Measurements from ENCODE around the gene KLHL6.
"Not testable (repeated sequence)": the region's sequence is repeated elsewhere in the genome, so short reads cannot be mapped to it uniquely, and the experiment has no call there.

The KLHL6 gene, protein sequence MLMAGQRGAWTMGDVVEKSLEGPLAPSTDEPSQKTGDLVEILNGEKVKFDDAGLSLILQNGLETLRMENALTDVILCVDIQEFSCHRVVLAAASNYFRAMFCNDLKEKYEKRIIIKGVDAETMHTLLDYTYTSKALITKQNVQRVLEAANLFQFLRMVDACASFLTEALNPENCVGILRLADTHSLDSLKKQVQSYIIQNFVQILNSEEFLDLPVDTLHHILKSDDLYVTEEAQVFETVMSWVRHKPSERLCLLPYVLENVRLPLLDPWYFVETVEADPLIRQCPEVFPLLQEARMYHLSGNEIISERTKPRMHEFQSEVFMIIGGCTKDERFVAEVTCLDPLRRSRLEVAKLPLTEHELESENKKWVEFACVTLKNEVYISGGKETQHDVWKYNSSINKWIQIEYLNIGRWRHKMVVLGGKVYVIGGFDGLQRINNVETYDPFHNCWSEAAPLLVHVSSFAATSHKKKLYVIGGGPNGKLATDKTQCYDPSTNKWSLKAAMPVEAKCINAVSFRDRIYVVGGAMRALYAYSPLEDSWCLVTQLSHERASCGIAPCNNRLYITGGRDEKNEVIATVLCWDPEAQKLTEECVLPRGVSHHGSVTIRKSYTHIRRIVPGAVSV

DNA sequence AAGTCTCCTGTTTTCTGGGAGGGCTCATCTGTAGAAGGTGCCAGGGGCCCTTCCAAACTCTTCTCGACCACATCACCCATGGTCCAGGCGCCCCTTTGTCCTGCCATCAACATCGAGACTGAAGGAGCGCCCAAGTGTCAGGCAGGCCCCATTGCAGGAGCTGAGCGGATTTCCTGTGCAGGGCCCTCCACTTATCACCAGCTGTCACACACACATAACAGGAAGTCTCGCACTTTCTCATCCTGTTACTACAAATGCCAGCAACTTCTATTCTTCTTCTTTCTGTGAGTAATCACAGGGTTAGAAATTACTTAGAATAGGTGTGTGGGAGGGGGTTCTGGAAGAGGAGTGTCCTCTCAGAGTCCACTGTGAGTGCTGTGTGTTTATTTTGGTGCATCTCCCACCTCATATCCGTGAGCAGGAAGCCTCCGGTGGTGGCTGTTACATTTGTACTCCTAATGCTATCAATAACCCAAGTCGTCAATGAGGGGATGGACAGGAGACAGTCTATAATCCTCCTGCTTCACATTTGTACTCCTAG is at the start of gene KLHL6:
KLHL6 (minus strand) TSS at position 166 of the 541 bp plus-strand sequence; CDS start at position 113, 53 bp downstream.
- DNase-seq (ENCODE audit: low spot score), result no peak

DNA sequence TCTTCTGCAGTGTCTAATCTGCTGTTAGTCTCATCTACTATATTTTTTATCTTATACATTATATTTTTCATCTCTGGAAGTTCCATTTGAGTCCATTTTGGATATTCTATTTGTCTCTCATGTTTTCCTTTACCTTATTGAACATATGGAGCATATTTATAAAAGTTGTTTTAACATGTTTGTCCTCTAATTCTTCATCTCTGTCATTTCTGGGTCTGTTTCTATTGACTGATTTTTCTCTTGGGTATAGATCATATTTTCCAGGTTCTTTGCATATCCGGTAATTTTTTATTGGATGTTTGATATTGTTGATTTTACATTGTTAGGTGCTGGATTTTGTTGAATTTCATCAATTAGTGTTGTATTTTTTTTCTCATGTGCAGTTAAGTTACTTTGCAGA is 42.5 kb upstream of the KLHL6 start:
- no peak for DNase-seq (ENCODE audit: low spot score)

DNA sequence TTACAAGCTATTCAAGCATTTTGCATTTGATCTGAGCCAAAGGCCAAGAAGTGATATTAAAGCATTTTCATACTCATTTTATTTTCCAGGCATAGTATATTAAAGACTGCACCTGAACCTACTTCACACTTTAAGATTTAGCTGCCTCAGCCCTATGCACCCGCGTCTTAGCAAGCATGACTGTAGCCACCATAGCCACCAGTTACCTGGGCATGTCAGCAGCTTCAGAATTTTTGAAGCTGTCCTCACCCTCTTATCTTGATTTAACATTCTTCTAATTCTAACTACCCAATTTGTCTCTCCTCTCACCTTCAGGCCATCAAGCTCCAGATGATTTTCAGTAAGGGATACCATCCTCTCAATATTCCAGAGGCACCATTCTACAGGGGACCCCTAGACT is 39.1 kb upstream of the KLHL6 start:
- no peak for DNase-seq (ENCODE audit: low spot score)

DNA sequence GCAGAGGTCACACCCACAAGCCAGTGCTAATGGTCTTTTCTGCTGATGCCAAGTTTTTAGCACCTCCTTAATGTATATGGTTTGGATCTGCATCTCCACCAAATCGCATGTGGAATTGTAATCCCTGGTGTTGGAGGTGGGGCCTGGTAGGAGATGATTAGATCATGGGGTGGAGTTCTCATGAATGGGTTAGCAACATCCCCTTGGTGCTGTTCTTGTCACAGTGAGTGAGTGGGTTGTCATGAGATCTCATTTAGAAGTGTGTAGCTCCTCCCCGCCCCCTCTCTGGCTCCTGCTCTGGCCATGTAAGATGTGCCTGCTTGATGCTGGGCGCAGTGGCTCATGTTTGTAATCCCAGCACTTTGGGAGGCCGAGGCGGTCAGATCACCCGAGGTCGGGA is 37.3 kb upstream of the KLHL6 start:
- no peak for DNase-seq (ENCODE audit: low spot score)

DNA sequence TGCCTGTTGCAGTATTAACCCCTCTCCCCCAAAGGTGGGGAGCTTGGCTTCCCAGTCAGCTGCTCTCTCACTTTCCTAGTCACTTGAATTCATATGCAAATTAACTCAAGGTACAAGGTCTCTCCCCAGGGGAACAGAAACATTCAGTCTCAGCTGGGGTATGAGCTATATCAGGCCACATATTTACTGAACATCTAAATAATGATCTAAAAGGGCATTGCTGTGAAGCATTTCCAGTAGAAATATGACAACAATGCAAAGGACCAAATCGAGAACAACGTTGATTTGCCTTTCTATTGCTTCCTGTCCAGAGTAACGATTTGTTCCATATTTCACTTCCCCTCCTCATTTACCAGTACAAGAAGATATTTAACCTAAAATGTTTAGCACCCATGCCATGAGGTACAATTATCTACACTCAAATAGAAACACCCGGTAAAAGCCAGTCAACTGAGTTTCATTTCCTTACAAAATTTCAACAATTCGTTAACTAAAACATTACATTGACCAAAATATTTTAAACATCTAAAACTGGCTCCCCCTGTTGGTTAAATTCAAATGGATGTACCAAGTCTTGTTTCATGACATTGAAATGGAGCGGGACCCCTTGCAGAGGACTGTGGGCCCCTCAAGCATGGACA is 36.5 kb upstream of the KLHL6 start:
- DNase-seq (ENCODE audit: low spot score), result no peak

DNA sequence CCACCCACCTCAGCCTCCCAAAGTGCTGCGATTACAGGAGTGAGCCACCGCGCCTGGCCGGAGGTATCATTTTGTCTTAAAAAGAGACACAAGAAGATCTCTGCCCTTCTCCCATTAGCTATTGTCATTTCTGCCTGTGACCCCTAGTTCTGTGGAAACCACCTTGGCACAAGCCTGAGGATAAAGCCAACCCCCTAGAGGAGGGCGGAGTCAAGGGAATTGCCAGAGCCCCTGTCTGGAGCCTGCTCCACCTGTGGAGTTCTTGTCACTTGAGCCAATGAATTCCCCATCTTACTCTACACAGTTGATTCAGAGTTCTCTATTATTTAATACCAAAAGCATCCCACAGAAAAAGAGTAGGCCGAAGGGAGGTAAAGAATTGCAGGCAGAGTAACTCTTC is 34.9 kb upstream of the KLHL6 start:
- DNase-seq (ENCODE audit: low spot score), result no peak

DNA sequence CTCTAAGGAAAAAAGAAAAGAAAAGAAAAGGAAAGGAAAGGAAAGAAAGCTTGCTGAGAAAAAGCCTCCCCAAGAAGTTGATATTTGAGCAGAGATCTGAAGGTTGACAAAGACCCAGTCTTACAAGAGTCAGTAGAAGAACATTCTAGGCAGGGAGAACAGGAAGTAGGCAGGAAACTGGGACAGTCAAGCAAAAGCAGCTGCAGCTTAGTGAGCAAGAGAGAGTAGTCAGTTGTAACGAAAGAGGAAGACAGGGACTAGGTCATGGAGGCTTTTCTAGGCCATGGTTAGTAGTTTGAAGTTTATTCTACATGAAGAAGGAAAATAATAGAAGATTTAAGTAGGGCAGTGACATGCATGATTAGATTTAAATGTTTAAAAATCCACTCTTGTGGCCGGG is 31.8 kb upstream of the KLHL6 start:
- DNase-seq (ENCODE audit: low spot score), result no peak

DNA sequence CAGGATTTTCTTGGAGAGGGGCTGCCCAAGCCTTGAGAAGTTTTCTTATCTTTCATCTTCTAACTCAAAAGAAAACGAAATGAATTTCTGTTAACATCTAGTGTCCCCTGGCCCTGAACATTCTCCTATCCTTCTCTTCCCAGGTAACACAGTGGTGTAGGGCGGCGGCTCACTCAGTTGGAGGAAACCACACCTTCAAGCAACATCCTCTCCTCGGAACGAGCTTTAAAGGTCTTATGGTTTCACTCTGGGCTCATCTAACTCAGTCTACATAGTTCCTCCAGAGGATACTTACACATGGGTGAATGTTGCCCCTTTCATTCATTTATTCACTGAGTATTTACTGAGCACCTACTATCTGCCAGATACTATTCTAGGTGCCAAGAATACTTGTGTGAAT is 31.0 kb upstream of the KLHL6 start:
- no peak for DNase-seq (ENCODE audit: low spot score)

DNA sequence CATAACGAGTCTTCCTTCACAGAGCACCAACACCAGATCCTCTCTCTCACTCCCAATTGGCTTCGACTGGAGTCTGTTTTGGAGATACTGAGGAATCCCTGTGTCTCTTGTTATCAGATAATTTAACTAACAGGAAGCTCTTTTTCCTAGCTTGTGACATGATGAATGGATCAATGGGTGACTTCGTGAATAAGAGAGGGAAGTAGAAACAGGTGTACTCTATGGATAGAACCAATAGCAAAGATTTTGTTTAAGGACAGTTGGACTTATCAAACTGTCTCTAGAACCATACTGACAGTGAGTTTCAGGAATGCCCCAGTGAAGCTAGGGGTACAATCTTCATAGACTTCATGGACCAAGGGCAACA is 29.4 kb upstream of the KLHL6 start:
- DNase-seq (ENCODE audit: low spot score), result no peak

DNA sequence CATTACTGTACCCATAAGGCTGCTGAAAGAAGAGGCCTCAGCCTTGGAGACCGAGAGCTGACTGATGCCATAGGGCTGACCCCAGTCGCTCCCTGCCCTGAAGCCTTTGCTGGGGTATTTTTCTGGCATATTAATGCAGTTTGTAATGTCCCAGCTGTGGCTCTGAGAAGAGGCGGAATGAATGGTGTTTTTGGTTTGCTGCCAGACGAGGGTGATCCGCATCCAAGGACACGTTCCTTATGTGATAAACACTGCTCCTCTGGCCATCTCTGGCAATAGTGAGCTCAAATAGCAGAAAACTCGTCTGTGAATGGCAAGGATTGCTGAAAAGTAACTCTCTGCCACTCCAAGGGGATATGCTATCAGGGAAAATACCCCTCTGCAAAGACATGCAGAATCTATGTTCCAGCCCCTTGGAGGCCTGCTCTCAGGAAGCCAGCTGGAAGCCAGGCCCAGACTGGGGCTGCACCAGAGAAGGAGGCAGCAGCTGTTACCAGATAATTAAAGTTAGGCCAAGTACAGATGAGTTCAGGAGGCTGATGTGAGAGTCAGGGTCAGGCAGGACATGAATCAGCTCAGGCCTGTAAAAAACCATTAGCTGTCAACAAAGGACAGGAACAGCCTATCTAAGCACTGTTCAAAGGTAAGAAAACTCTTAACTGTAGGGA is 28.9 kb upstream of the KLHL6 start:
- peak; percentile 62 for DNase-seq (ENCODE audit: low spot score)

DNA sequence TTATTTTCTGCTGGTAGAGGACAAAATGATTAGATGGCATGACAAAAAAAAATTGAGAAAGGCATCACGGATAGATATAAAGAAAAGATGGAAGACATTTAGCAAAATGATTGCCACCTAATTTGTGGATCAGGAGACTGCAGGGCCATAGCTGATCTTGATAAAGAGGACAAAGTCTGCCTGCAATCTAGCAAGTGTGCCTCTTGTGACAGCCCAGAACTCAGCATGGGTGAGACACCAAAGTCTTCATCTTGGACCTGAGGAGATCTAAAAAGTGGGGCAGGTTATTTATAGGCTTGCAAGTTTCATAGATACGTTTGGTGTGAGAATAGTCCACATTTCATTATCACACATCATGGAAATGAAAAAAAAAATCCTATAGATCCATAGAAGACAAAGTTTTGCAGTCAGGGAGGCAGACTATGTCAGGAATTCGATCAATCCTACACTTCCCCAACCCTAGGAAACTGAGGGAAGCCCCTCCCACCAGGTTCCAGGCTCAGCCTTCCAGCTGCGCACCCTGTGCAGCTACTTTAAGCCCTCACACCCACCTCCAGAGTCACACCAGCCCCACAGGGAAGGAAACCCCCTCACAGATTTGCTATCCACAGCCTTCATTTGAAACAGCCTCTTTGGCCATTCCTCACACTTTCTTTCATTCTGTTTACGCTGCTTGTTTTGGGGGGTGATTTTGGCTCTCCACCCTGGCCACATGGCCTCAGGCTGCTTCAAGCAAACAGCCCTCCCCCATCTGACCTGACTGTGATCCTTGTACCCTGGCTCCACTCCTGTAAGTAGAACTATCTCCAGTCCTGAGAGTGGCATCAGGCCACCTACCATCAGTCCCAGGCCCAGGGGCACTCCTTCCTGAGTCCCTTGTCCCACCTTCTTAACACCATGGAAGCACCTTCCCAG is 28.1 kb upstream of the KLHL6 start:
- no peak for DNase-seq (ENCODE audit: low spot score)

DNA sequence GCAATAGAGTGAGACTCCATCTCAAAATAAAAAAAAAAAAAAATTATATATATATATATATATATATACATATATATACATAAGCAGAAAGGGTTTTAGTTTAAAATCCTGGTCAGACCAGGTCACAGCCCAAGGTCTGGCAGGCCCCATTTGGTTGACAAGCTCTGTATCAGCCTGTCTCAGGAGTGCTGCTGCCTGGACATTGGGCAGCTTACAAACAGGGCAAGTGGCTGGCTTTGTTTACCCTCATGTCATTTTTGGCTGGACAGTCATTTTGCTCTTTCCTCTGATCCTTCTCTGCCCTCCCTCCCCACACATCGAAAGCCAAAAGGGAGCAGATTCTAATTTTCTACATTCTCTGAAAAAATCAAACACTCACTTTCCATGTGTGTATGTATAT is 26.7 kb upstream of the KLHL6 start:
- no peak for DNase-seq (ENCODE audit: low spot score)

DNA sequence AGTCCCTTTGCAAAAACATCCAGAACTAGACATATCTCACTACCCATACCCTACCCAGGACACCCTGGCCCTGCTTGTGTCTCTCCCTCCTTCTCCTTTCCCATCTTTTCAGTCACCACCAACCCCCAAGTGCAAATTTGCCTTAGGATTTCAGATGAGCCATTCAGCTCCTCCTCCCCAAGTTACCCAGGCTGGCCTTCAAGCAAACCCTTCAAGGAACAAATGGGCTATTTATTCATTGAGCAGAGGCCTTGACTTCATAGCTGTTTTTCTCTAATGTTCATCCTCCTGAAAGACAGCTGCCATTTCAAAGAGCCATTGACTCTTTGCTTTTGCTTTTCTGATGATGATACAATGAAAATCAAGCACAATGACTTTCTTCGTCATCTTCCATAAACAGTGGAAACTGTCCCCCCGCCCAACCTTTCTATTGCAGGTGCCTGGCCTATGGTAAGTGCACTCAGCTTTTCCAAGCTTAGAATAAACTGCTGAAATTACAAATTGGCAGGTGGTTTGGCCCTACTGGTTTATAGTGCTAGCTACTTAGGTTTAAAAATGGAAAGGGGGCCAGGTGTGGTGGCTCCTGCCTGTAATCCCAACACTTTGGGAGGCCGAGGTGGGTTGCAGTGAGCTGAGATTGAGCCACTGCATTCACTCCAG is 26.1 kb upstream of the KLHL6 start:
- DNase-seq (ENCODE audit: low spot score), result no peak

DNA sequence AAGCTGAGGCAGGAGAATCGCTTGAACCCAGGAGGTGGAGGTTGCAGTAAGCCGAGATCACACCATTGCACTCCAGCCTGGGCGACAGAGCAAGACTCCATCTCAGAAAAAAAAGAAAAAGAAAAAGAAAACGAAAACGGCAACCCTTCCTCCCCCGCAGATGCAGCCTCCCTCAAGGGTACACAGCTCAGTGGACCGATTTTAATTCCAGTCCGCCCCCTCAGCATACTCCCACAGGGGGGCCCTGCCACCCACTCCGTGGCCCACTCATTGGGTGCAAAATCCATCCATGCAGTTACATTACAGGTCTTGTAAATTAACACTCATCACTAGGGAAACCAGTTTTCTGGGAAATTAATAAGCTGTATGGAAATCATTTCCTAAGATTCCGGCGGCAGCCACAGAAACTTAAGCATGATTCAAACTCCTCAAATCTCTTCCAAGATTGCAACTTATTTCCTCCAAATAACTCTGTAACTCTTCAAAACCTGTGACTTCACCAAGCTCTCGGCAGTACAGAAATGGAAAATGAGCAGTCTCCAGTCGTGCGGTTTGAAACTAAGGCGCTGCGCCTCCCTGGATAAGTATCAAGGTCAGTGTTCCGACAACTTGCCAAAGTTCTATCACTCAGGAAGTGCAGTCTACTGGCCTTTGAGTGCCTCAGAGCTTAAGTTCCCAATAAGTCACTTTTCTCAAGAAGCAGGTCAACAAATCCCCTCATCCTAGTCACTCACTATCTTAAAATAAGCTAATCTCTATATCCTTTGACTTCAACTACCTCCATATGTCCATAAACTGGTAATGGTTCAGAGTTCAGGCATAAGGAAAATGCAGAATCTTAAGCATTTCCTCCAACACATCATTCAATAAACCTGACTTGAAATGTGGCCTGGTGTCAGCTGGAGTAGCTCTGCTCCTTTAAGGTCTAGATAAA is 24.7 kb upstream of the KLHL6 start:
- no peak for DNase-seq (ENCODE audit: low spot score)

DNA sequence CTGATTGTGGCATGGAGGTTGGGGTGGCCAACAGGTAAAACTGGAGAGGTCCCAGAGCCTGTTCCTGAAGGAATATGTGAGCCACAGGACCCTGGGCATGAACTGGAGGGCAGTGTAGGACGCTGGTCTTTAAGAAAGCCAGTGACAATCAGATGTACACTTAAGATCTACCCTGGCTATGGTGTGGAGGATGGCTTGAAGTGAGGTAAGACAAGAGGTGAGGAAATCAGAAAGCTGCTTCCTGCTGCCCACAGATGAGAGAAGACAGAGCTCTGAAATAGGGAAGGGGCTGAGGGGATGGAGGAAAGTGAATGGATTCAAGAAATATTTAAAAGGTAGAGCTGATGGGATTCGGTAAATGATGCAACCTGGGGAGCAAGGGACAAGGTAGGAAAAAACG is 22.7 kb upstream of the KLHL6 start:
- no peak for DNase-seq (ENCODE audit: low spot score)

DNA sequence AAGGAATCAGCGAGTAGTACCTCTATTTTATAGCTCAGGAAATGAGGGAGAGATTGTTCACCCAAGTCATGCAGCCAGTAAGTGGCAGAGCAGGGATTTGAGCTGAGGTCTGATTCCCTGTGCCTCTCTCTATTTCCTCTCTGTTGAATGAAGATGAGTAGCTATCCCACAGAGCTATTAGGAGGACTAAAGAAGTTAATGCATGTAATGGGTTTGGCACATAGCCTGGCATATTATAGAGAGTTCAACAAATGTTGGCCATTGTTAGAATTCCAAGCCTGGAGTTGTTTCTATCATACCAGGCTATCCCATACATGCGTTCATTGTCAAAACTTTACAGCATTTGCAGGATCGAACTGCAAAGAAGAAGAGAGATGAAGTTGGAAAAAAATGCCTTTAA is 21.8 kb upstream of the KLHL6 start:
- no peak for DNase-seq (ENCODE audit: low spot score)

DNA sequence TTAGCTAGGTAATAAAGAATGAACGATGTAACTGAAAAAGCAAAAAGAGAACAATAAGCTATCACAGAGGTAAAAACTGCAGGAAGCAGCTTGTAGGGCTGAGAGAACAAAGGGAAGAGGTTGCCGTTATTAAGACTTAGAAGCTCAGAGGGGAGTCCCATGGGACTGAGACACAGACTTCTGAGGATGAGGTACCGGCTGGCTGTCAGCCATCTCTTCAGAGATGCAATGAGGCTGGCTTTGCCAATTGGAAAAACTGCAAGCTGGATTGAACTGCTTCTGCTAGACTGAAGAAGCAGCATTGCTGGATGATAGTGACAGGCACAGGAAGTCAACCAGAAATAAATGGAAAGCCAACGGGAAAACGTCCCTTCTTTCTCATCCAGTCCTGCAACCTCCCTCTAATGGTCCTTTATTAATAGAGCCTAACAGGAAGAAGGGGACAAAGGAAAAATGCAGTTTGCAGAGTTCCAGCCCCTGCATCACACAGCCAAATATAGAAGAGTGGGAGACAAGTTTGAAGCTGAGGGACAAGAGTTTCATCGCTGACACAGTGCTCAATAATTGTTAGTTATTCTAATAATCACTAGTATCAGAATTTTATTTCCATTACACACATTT is 21.1 kb upstream of the KLHL6 start:
- DNase-seq (ENCODE audit: low spot score), result no peak

DNA sequence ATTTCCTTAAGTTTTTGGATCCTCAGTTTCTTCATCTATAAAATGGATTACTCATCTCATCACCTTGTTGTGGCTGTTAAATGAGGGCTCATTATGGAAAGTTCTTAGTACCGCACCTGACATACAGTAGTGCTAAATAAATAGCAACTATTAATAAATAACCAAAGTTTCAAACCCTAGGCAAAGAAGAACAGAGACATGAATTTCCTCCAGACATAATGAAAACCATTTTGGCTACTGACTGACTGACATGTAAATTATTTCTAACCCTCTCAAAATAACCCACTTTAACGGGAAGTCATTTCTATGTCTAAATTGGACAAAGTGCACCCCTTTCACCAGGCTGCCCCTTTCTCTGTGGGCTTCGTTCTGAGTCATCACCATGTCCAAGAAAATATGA is 17.4 kb upstream of the KLHL6 start:
- DNase-seq (ENCODE audit: low spot score), result no peak

DNA sequence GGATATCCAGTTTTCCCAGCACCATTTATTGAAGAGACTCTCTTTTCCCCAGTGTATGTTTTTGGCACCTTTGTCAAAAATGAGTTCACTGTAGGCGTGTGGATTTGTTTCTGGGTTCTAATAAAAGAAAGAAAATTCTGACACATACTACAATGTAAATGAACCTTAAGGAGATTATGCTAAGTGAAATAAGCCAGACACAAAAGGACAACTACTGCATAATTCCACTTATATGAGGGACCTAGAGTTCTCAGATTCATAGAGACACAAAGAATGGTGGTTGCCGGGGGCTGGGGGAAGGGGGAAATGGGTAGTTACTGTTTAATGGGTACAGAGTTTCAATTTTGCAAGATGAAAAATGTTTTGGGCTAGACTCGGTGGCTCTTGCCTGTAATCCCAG is 14.7 kb upstream of the KLHL6 start:
- not testable (repeated sequence) for DNase-seq (ENCODE audit: low spot score)
